ENCODE data around the gene COMTD1. TPM values are rescaled to one million over a fixed set of nuclear protein-coding genes. Genes with fewer than 3 reads are reported as not detected.

The COMTD1 gene
- polyA plus RNA-seq, 3 donors, result 15.6 to 16.5 (median 16.1) TPM

DNA sequence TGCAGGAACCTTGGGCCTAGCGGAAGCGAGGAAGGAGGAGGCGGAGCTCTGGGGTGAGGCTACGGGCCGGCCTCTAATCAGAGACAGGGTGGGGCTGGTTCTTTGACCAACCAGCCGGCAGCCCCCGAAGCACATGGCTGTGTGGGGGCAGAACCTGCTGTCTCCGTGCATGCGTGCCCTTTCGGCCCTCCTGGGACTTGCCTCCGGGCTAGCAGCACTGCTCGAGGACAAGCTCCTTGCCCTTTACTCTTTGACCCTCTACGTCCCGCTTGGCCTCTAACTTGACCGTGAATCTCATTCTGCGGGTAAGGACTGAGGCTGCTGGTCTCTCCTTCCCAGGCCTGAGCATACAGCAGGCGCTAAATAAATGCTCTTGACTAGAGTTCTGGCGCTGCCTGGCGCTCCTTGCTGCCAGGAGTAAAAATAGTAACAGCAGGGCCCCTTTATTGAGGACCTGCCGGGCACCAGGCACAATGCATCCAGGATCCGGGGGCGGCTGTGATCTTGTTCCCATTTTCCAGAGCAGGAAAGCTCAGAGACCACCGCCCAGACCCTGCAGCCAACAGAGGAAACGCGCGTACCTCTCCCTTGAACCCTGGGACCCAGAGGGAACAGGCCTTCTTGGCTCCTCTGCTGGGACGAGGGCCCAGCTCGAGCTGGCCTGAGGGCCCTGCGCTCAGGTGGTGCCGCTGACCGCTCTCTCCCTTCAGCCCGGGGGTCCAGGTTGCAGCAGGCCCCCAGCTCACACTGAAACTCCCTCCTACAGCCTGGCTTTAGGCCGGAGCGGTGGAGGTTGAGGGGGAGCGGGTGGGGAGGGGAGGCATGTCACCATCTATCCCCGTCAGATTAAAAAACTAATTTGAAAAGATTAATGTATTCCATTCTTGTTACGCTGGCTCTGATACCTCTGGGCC, 2.7 kb upstream of the COMTD1 start:
- H2AFZ ChIP-seq (ENCODE audit: insufficient read depth, low read depth, low read length, poor library complexity, severe bottlenecking), result no peak overlapping the region
- H4K20me1 ChIP-seq (ENCODE audit: insufficient read depth, low read length), result peaks cover 4% of the 10 kb centered on the region
- no peaks in the 10 kb centered on the region for H3K36me3 ChIP-seq (replicated peaks in 1 of 2; ENCODE audit: control insufficient read depth in 1 of 2, insufficient read depth in 2 of 2, low read length in 2 of 2)
- H3K9ac ChIP-seq (ENCODE audit: insufficient read depth, low read length, poor library complexity, severe bottlenecking), result no peak overlapping the region
- Mint-ChIP-seq H3K4me1 (peaks cover 10% of the 10 kb centered on the region), H3K27me3 (ENCODE audit: low read depth in 3 of 3) (peaks cover 0 to 6% (median 1%) of the 10 kb centered on the region in 3 donors), H3K36me3 (peaks cover 0 to under 1% of the 10 kb centered on the region in 2 donors), H3K27ac (peak overlapping the region in 1 of 7 donors; percentile 32), H3K9me3 (no peaks in the 10 kb centered on the region), H3K4me3 (no peak overlapping the region)
- no peak for DNase-seq
- intact Hi-C loops (cut with micrococcal nuclease), result loop anchor here (5.0 to 10.0 kb wide), 4 partner anchors 194 to 991 kb away; partner anchors contain the start of gene KAT6B (in 1 of the 2)
- H3K4me2 ChIP-seq (replicated peaks; ENCODE audit: extremely low read depth, low read length, poor library complexity, severe bottlenecking), result no peak overlapping the region
- no peaks in the 10 kb centered on the region for H3K79me2 ChIP-seq (ENCODE audit: insufficient read depth, low read length)
- no peak overlapping the region for H3K4me3 ChIP-seq (replicated peaks in 1 of 3; ENCODE audit: low read depth in 2 of 3, low read length in 3 of 3)
- H3K9me3 ChIP-seq (replicated peaks in 1 of 2; ENCODE audit: control insufficient read depth in 1 of 2, insufficient read depth in 1 of 2, low read length in 2 of 2), result no peaks in the 10 kb centered on the region
- H3K27ac ChIP-seq (ENCODE audit: low read depth in 1 of 2, low read length in 2 of 2), result no peak overlapping the region
- TF ChIP-seq, protein P1, sequence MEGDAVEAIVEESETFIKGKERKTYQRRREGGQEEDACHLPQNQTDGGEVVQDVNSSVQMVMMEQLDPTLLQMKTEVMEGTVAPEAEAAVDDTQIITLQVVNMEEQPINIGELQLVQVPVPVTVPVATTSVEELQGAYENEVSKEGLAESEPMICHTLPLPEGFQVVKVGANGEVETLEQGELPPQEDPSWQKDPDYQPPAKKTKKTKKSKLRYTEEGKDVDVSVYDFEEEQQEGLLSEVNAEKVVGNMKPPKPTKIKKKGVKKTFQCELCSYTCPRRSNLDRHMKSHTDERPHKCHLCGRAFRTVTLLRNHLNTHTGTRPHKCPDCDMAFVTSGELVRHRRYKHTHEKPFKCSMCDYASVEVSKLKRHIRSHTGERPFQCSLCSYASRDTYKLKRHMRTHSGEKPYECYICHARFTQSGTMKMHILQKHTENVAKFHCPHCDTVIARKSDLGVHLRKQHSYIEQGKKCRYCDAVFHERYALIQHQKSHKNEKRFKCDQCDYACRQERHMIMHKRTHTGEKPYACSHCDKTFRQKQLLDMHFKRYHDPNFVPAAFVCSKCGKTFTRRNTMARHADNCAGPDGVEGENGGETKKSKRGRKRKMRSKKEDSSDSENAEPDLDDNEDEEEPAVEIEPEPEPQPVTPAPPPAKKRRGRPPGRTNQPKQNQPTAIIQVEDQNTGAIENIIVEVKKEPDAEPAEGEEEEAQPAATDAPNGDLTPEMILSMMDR (IDR thresholded peaks at IDR 0.05), result no peak
- H3K27me3 ChIP-seq (ENCODE audit: control insufficient read depth in 2 of 2, insufficient read depth in 2 of 2, low read length in 2 of 2), result no peaks in the 10 kb centered on the region
- WGBS (ENCODE audit: insufficient coverage), result 93% methylated on average over 28 of the region's 37 CpGs
- H3K4me1 ChIP-seq (ENCODE audit: control insufficient read depth in 1 of 2, insufficient read depth in 2 of 2, low read length in 2 of 2), result peaks cover 16 to 25% of the 10 kb centered on the region in 2 donors

- Histone ChIP-seq H3K27me3 (ENCODE audit: control insufficient read depth in 2 of 2, insufficient read depth in 2 of 2, low read length in 2 of 2) (no peaks in the 10 kb centered on the region), H3K9ac (ENCODE audit: insufficient read depth, low read length, poor library complexity, severe bottlenecking) (no peak overlapping the region), H3K4me1 (ENCODE audit: control insufficient read depth in 1 of 2, insufficient read depth in 2 of 2, low read length in 2 of 2) (peaks cover 16 to 25% of the 10 kb centered on the region in 2 donors), H3K4me2 (replicated peaks; ENCODE audit: extremely low read depth, low read length, poor library complexity, severe bottlenecking) (peak overlapping the region; percentile 98), H3K36me3 (replicated peaks in 1 of 2; ENCODE audit: control insufficient read depth in 1 of 2, insufficient read depth in 2 of 2, low read length in 2 of 2) (peaks cover 12 to 16% of the 10 kb centered on the region in 2 donors), H3K9me3 (replicated peaks in 1 of 2; ENCODE audit: control insufficient read depth in 1 of 2, insufficient read depth in 1 of 2, low read length in 2 of 2) (no peaks in the 10 kb centered on the region), H4K20me1 (ENCODE audit: insufficient read depth, low read length) (peaks cover 8% of the 10 kb centered on the region), H2AFZ (ENCODE audit: insufficient read depth, low read depth, low read length, poor library complexity, severe bottlenecking) (peak overlapping the region; percentile 94), H3K4me3 (replicated peaks in 1 of 3; ENCODE audit: low read depth in 2 of 3, low read length in 3 of 3) (peak overlapping the region in 1 of 3 experiments; percentile 87), H3K27ac (ENCODE audit: low read depth in 1 of 2, low read length in 2 of 2) (no peak overlapping the region), H3K79me2 (ENCODE audit: insufficient read depth, low read length) (no peaks in the 10 kb centered on the region)
- peaks cover 0 to 3% (median 0%) of the 10 kb centered on the region in 3 donors for H3K27me3 Mint-ChIP-seq (ENCODE audit: low read depth in 3 of 3)
- H3K9me3 Mint-ChIP-seq, result no peaks in the 10 kb centered on the region
- peak overlapping the region in 2 of 7 donors; percentile 36 to 63 for H3K27ac Mint-ChIP-seq
- peak overlapping the region in 1 of 2 donors; percentile 80 for H3K4me3 Mint-ChIP-seq
- peaks cover 13% of the 10 kb centered on the region for H3K4me1 Mint-ChIP-seq
- DNase-seq, result no peak
- WGBS (ENCODE audit: insufficient coverage), result 68% methylated on average over 6 of the region's 12 CpGs
- intact Hi-C loops (cut with micrococcal nuclease), result loop anchor here (5.0 to 10.0 kb wide), 4 partner anchors 192 to 989 kb away; partner anchors contain the start of gene KAT6B (in 1 of the 2)
- TF ChIP-seq, protein P1 (IDR thresholded peaks at IDR 0.05), result peak; percentile 76
- H3K36me3 Mint-ChIP-seq, result peaks cover 15 to 21% of the 10 kb centered on the region in 2 donors
Observed at GRCh38 chr10:75236178-75236825, 545 bp upstream of the COMTD1 start.

Measured in CD14-positive monocyte (primary cell).